ENCODE data around the gene CORO2B.

Gene CORO2B

GRCh38 chr15:68610825-68611224 lies 32.0 kb downstream of the CORO2B start:
- DNase-seq: no peak

- DNase-seq: no peak
These were observed 33.7 kb downstream of the CORO2B start for GRCh38 chr15:68612503-68612902.

- DNase-seq: no peak
These were observed 34.4 kb downstream of the CORO2B start for GRCh38 chr15:68612979-68613740.

- DNase-seq: no peak
These were observed 35.7 kb downstream of the CORO2B start for GRCh38 chr15:68614286-68615035.

GRCh38 chr15:68615301-68615700 lies 36.5 kb downstream of the CORO2B start:
- DNase-seq: no peak

GRCh38 chr15:68615811-68616210 lies 37.0 kb downstream of the CORO2B start:
- no peak for DNase-seq

GRCh38 chr15:68616397-68616796 lies 37.6 kb downstream of the CORO2B start:
- no peak for DNase-seq

GRCh38 chr15:68617001-68617400 lies 38.2 kb downstream of the CORO2B start:
- no peak for DNase-seq

- no peak for DNase-seq
These were observed 39.0 kb downstream of the CORO2B start for GRCh38 chr15:68617777-68618176.

- DNase-seq: no peak
These were observed 39.6 kb downstream of the CORO2B start for GRCh38 chr15:68618394-68618793.

- DNase-seq: no peak
These were observed 40.3 kb downstream of the CORO2B start for GRCh38 chr15:68618908-68619698.

- DNase-seq: no peak
These were observed 42.1 kb downstream of the CORO2B start for GRCh38 chr15:68620721-68621527.

- no peak for DNase-seq
These were observed 42.7 kb downstream of the CORO2B start for GRCh38 chr15:68621535-68621934.

- no peak for DNase-seq
These were observed 44.6 kb downstream of the CORO2B start for GRCh38 chr15:68623301-68623892.

- DNase-seq: no peak
These were observed 47.1 kb downstream of the CORO2B start for GRCh38 chr15:68625853-68626252.

- no peak for DNase-seq
These were observed 47.5 kb downstream of the CORO2B start for GRCh38 chr15:68626283-68626682.

GRCh38 chr15:68626739-68627138 lies 47.9 kb downstream of the CORO2B start:
- DNase-seq: no peak

- no peak for DNase-seq
These were observed 48.7 kb downstream of the CORO2B start for GRCh38 chr15:68627476-68627875.

GRCh38 chr15:68627995-68628394 lies 49.2 kb downstream of the CORO2B start:
- no peak for DNase-seq

- DNase-seq: no peak
These were observed 50.9 kb downstream of the CORO2B start for GRCh38 chr15:68629519-68630210.

GRCh38 chr15:68630211-68630555 lies 51.4 kb downstream of the CORO2B start:
- no peak for DNase-seq

- DNase-seq: no peak
These were observed 52.0 kb downstream of the CORO2B start for GRCh38 chr15:68630836-68631235.

Data from T-helper 1 cell (primary cell).